Upper lobe of left lung (tissue), 6 donors: ENCODE data around the gene ERI2. TPM values are rescaled to one million over a fixed set of nuclear protein-coding genes. Genes with fewer than 3 reads are reported as not detected.
"Not testable (repeated sequence)": the region's sequence is repeated elsewhere in the genome, so short reads cannot be mapped to it uniquely, and the experiment has no call there.

Experiments used
- ATAC-seq, 2 donors: fragments of 200-7000 bp; cut with Tn5 transposase; one replicate each; pipeline ENCODE4 v1.9.1; 2022; ENCODE audit warnings: mild to moderate bottlenecking in 2 of 2, moderate library complexity in 2 of 2; ENCODE audit not compliant: low FRiP score in 2 of 2
- DNase-seq, 2 donors: peaks; one replicate each; pipeline ENCODE4 v3.0.0-alpha.2; 2019 to 2020
- H3K27ac ChIP-seq, 4 donors: fragments of 200-600 bp; sonication (generic); one replicate each; pipeline ENCODE4 v1.5.1; 2016 to 2019
- H3K27me3 ChIP-seq, 4 donors: fragments of 200-600 bp; sonication (generic); one replicate each; pipeline ENCODE4 v1.5.1; 2017 to 2019
- H3K36me3 ChIP-seq, 4 donors: fragments of 200-600 bp; sonication (generic); one replicate each; pipeline ENCODE4 v1.5.1; 2016 to 2019
- H3K4me1 ChIP-seq, 4 donors: fragments of 200-600 bp; sonication (generic); one replicate each; pipeline ENCODE4 v1.5.1; 2018 to 2019
- H3K4me3 ChIP-seq, 4 donors: fragments of 200-600 bp; sonication (generic); one replicate each; pipeline ENCODE4 v1.5.1; 2017 to 2019; ENCODE audit warnings: mild to moderate bottlenecking in 2 of 4, moderate library complexity in 1 of 4
- H3K9me3 ChIP-seq, 4 donors: fragments of 200-600 bp; sonication (generic); one replicate each; pipeline ENCODE4 v1.5.1; 2018 to 2019
- CTCF ChIP-seq, 6 experiments: fragments of 450-650 bp in 4 of 6; fragments of 200-600 bp in 2 of 6; sonication (generic) in 2 of 6; IDR thresholded peaks; one replicate each; pipeline ENCODE4 v1.5.1; 2016 to 2019; ENCODE audit warnings: antibody characterized with exemption in 6 of 6
- EP300 ChIP-seq, 4 donors: sonication (generic); formaldehyde crosslinking; IDR thresholded peaks; one replicate each; pipeline ENCODE4 v1.5.1; 2017; ENCODE audit warnings: antibody characterized with exemption in 4 of 4, control low read depth in 2 of 4
- POLR2A ChIP-seq, 4 donors: fragments of 450-650 bp; IDR thresholded peaks; one replicate each; pipeline ENCODE4 v1.5.1; 2016 to 2017; ENCODE audit warnings: antibody characterized with exemption in 4 of 4, mild to moderate bottlenecking in 2 of 4
- POLR2AphosphoS5 ChIP-seq, 2 donors: sonication (generic); formaldehyde crosslinking; IDR thresholded peaks; one replicate each; pipeline ENCODE4 v1.5.1; 2017; ENCODE audit warnings: antibody characterized with exemption in 2 of 2
- WGBS, 2 donors: methylation state at CpG; one replicate each; pipeline ENCODE4 v1.1.5; 2017 to 2018; 5-methylcytosine and 5-hydroxymethylcytosine counted together
- total RNA-seq, 6 donors: library from RNA; depleted of rRNA in 4 of 6; stranded (reverse); fragments of >200 nt in 4 of 6; gene quantifications; one replicate each; pipeline versions ENCODE4 v1.1.0 to v1.2.1, GENCODE V29; 2016 to 2021
- donor health status: DM: no; HTN: no; CAD: no; lungs with moderate emphysema.
- donor health status: DM: no; HTN: yes; CAD: no; lungs with severe emphysema.

Gene ERI2
- total RNA-seq, 6 donors from 2014 or later, result 7.3 to 13.8 (median 11.6) TPM

GRCh38 chr16:20763461-20764232 is 42.6 kb downstream of the ERI2 start, which contains the start of gene ACSM3:
Gene ACSM3, plus strand, starts transcription at chr16:20764014. Its CDS starts 6,021 bp downstream, at chr16:20770035.
- peak within 1 kb of the TSS in 3 of 4 donors; percentile 31 to 48 (median 36) for H3K4me3 ChIP-seq
- H3K4me1 ChIP-seq, result peaks cover 0 to 7% (median 3%) of the 10 kb centered on the region in 4 donors
- no peaks in the 10 kb centered on the region for H3K27me3 ChIP-seq
- peak within 1 kb of the TSS; percentile 62 to 82 (median 68) for H3K27ac ChIP-seq
- WGBS, 2 donors, result 19 to 20% methylated on average over 10 of the region's 10 CpGs
- H3K9me3 ChIP-seq, result no peaks in the 10 kb centered on the region
- ATAC-seq, result peak; percentile 97 to 98
- H3K36me3 ChIP-seq, result no peaks in the 10 kb centered on the region
- peak in 1 of 2 donors; percentile 88 for DNase-seq
- TF ChIP-seq POLR2AphosphoS5 (IDR thresholded peaks at IDR 0.05) (peak in 1 of 2 donors; percentile 26), EP300 (IDR thresholded peaks at IDR 0.05) (peak in 2 of 4 donors; percentile 33 to 50), POLR2A (IDR thresholded peaks at IDR 0.05) (peak in 1 of 4 donors; percentile 38), CTCF (IDR thresholded peaks at IDR 0.05) (no peak)

GRCh38 chr16:20762404-20763123 is 43.7 kb downstream of the ERI2 start:
- no peak for TF ChIP-seq POLR2AphosphoS5 (IDR thresholded peaks at IDR 0.05)
- peak overlapping the region in 3 of 4 donors; percentile 62 to 82 (median 73) for H3K27ac ChIP-seq
- H3K36me3 ChIP-seq, result no peaks in the 10 kb centered on the region
- H3K4me3 ChIP-seq, result no peak overlapping the region
- no peaks in the 10 kb centered on the region for H3K9me3 ChIP-seq
- 92 to 93% methylated on average over 3 of the region's 3 CpGs for WGBS, 2 donors
- H3K4me1 ChIP-seq, result peaks cover 0 to 7% (median 3%) of the 10 kb centered on the region in 4 donors
- ATAC-seq, result no peak
- no peaks in the 10 kb centered on the region for H3K27me3 ChIP-seq
- DNase-seq, result no peak

GRCh38 chr16:20761175-20761574 is 45.1 kb downstream of the ERI2 start:
- Histone ChIP-seq H3K36me3 (no peaks in the 10 kb centered on the region), H3K4me1 (peaks cover 0 to 7% (median 3%) of the 10 kb centered on the region in 4 donors), H3K27me3 (no peaks in the 10 kb centered on the region), H3K27ac (no peak overlapping the region), H3K9me3 (no peaks in the 10 kb centered on the region), H3K4me3 (no peak overlapping the region)
- WGBS, 2 donors, result 78 to 83% methylated on average over 1 of the region's 1 CpG
- no peak for TF ChIP-seq CTCF (IDR thresholded peaks at IDR 0.05)
- TF ChIP-seq EP300 (IDR thresholded peaks at IDR 0.05), result no peak
- no peak for TF ChIP-seq POLR2A (IDR thresholded peaks at IDR 0.05)
- no peak for TF ChIP-seq POLR2AphosphoS5 (IDR thresholded peaks at IDR 0.05)
- DNase-seq (no peak), ATAC-seq (no peak)

- Histone ChIP-seq H3K27me3 (no peaks in the 10 kb centered on the region), H3K27ac (no peak overlapping the region), H3K9me3 (no peaks in the 10 kb centered on the region), H3K36me3 (no peaks in the 10 kb centered on the region), H3K4me3 (no peak overlapping the region), H3K4me1 (peaks cover 0 to 7% (median 3%) of the 10 kb centered on the region in 4 donors)
- WGBS, 2 donors, result 65 to 67% methylated on average over 2 of the region's 2 CpGs
- no peak for ATAC-seq
- no peak for DNase-seq
- TF ChIP-seq POLR2AphosphoS5 (IDR thresholded peaks at IDR 0.05), result no peak
- TF ChIP-seq EP300 (IDR thresholded peaks at IDR 0.05), result no peak
- TF ChIP-seq POLR2A (IDR thresholded peaks at IDR 0.05), result no peak
Observed at GRCh38 chr16:20760346-20760745, 45.9 kb downstream of the ERI2 start.

GRCh38 chr16:20755799-20756198 is 50.5 kb downstream of the ERI2 start:
- not testable (repeated sequence) for ATAC-seq, H3K9me3 ChIP-seq, H3K36me3 ChIP-seq, H3K27me3 ChIP-seq, DNase-seq, H3K4me1 ChIP-seq, H3K27ac ChIP-seq, H3K4me3 ChIP-seq
- 80 to 92% methylated on average over 2 of the region's 5 CpGs for WGBS, 2 donors

- Histone ChIP-seq H3K27ac (no peak overlapping the region), H3K4me3 (no peak overlapping the region), H3K27me3 (no peaks in the 10 kb centered on the region), H3K36me3 (no peaks in the 10 kb centered on the region), H3K4me1 (no peaks in the 10 kb centered on the region), H3K9me3 (no peaks in the 10 kb centered on the region)
- TF ChIP-seq POLR2AphosphoS5 (IDR thresholded peaks at IDR 0.05) (no peak), POLR2A (IDR thresholded peaks at IDR 0.05) (no peak), EP300 (IDR thresholded peaks at IDR 0.05) (no peak), CTCF (IDR thresholded peaks at IDR 0.05) (no peak)
- 93 to 97% methylated on average over 1 of the region's 1 CpG for WGBS, 2 donors
- no peak for DNase-seq
- no peak for ATAC-seq
Observed at GRCh38 chr16:20755238-20755637, 51.0 kb downstream of the ERI2 start.
